GM12878 (cell line): ENCODE data around the gene TRIM13. TPM values are rescaled to one million over a fixed set of nuclear protein-coding genes. Genes with fewer than 3 reads are reported as not detected.

ENCODE experiments used
- ASH2L ChIP-seq: fragments of 300-600, 200-600 bp; sonication (generic); IDR thresholded peaks from 2 replicates; pipeline ENCODE4 v1.6.1; 2017; ENCODE audit warnings: low read depth, mild to moderate bottlenecking, borderline replicate concordance
- CBFB ChIP-seq: IDR thresholded peaks from 2 replicates; pipeline ENCODE4 v1.6.1; 2016; ENCODE audit warnings: antibody characterized with exemption, low read depth
- E2F4 ChIP-seq: IDR thresholded peaks from 2 replicates; pipeline ENCODE4 v1.6.1; 2012; ENCODE audit warnings: low read depth, low read length, improper control_type of control experiment
- EP300 ChIP-seq, 2 experiments: fragments of 150-350 bp in 1 of 2; IDR thresholded peaks; 2 replicates each; pipeline ENCODE4 v1.6.1; 2011 to 2012; ENCODE audit warnings: low read depth in 2 of 2, low read length in 2 of 2, borderline replicate concordance in 1 of 2, improper control_type of control experiment in 1 of 2, inconsistent platforms in 1 of 2; ENCODE audit not compliant: control insufficient read depth in 1 of 2
- FOXM1 ChIP-seq: IDR thresholded peaks from 2 replicates; pipeline ENCODE4 v1.6.1; 2012; ENCODE audit warnings: low read depth, mild to moderate bottlenecking, inconsistent platforms, low read length, moderate library complexity
- GATAD2B ChIP-seq: fragments of 450-650 bp; conservative IDR thresholded peaks from 2 replicates; pipeline ENCODE4 v1.6.1; 2017; ENCODE audit warnings: low read depth, mild to moderate bottlenecking, moderate library complexity
- JUND ChIP-seq: IDR thresholded peaks from 2 replicates; pipeline ENCODE4 v1.6.1; 2012; ENCODE audit warnings: low read depth, mild to moderate bottlenecking, low read length, improper control_type of control experiment, moderate library complexity
- KAT2A ChIP-seq: conservative IDR thresholded peaks from 2 replicates; pipeline ENCODE4 v1.6.1; 2011; ENCODE audit warnings: low read depth, low read length; ENCODE audit not compliant: control insufficient read depth
- MYB ChIP-seq: fragments of 150-350 bp; IDR thresholded peaks from 2 replicates; pipeline ENCODE4 v1.6.1; 2014; ENCODE audit warnings: mild to moderate bottlenecking, low read depth, low read length, borderline replicate concordance
- RAD51 ChIP-seq: fragments of 450-650 bp; IDR thresholded peaks from 2 replicates; pipeline ENCODE4 v1.6.1; 2016; ENCODE audit warnings: moderate library complexity, mild to moderate bottlenecking, inconsistent platforms
- TBL1XR1 ChIP-seq: IDR thresholded peaks from 2 replicates; pipeline ENCODE4 v1.6.1; 2012; ENCODE audit warnings: low read depth, low read length, improper control_type of control experiment
- TCF7 ChIP-seq: IDR thresholded peaks from 2 replicates; pipeline ENCODE4 v1.6.1; 2014; ENCODE audit warnings: antibody characterized with exemption, borderline replicate concordance
- WRNIP1 ChIP-seq: IDR thresholded peaks from 2 replicates; pipeline ENCODE4 v1.6.1; 2011; ENCODE audit warnings: low read depth, low read length, improper control_type of control experiment, borderline replicate concordance
- polyA plus RNA-seq, 11 experiments: library from polyadenylated mRNA; depleted of rRNA in 4 of 11; unstranded in 6 of 11; stranded (reverse) in 5 of 11; fragments of >200 nt; fragmentation: Nextera tagmentation in 4 of 11; fragmentation: Illumina TruSeq in 1 of 11; extraction: Ambion mirVana in 4 of 11; extraction: Trizol in 1 of 11; gene quantifications; 1 replicate in 1 of 11; 2 replicates in 10 of 11; pipeline versions ENCODE4 v1.2.1 to v1.2.3, GENCODE V29; 2011 to 2016; ENCODE audit warnings: inconsistent platforms in 2 of 11, missing spikeins in 2 of 11, low read depth in 1 of 11
- total RNA-seq, 4 experiments: library from RNA; depleted of rRNA in 3 of 4; stranded (reverse); fragments of >200 nt in 3 of 4; fragmentation: Illumina TruSeq in 1 of 4; extraction: Trizol in 1 of 4; gene quantifications; 2 replicates each; pipeline versions ENCODE4 v1.2.1 to v1.2.3, GENCODE V29; 2013 to 2021
- TF ChIP-seq, protein P1 (sequence below): fragments of 450-650 bp; IDR thresholded peaks from 2 replicates; pipeline ENCODE4 v1.6.1; 2018; ENCODE audit warnings: mild to moderate bottlenecking, low read depth, moderate library complexity; ENCODE audit not compliant: partially characterized antibody

Gene TRIM13
- total and polyA plus RNA-seq, 10 of the 15 experiments (the other 5 are each of a cell fraction or from before 2014, with no cell fraction given) = 15.4 to 33.8 (median 21.0) TPM

DNA sequence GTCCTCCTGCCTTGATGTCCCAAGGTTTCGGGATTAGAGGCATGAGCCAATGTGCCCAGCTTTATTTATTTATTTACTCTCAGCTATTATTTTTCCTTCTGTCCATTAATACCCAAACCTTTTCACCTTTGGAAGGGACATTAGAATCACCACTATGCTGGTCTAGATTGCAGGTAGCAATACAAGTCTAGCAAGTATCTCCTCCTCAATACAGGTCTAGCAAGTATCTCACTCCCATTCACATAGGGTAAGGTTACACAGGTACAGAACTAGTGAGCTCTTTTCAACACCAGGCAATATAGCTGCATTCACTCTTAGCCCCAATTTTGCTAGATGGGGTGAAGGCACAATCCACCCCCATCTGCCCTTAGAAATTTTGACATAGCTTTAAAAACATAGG is 43.3 kb upstream of the TRIM13 start (continued):
- TF ChIP-seq FOXM1 = no peak
- no peak for TF ChIP-seq RAD51
- no peak for TF ChIP-seq JUND
- TF ChIP-seq ASH2L = no peak
- no peak for TF ChIP-seq WRNIP1
- TF ChIP-seq EP300 (IDR thresholded peaks at IDR 0.05; ENCODE audit: borderline replicate concordance in 1 of 2, control insufficient read depth in 1 of 2, low read depth in 2 of 2, low read length in 2 of 2) = no peak
- no peak for TF ChIP-seq KAT2A
- TF ChIP-seq E2F4 = no peak
- TF ChIP-seq, protein P1, sequence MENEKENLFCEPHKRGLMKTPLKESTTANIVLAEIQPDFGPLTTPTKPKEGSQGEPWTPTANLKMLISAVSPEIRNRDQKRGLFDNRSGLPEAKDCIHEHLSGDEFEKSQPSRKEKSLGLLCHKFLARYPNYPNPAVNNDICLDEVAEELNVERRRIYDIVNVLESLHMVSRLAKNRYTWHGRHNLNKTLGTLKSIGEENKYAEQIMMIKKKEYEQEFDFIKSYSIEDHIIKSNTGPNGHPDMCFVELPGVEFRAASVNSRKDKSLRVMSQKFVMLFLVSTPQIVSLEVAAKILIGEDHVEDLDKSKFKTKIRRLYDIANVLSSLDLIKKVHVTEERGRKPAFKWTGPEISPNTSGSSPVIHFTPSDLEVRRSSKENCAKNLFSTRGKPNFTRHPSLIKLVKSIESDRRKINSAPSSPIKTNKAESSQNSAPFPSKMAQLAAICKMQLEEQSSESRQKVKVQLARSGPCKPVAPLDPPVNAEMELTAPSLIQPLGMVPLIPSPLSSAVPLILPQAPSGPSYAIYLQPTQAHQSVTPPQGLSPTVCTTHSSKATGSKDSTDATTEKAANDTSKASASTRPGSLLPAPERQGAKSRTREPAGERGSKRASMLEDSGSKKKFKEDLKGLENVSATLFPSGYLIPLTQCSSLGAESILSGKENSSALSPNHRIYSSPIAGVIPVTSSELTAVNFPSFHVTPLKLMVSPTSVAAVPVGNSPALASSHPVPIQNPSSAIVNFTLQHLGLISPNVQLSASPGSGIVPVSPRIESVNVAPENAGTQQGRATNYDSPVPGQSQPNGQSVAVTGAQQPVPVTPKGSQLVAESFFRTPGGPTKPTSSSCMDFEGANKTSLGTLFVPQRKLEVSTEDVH = no peak
- no peak for TF ChIP-seq TCF7
- no peak for TF ChIP-seq CBFB
- TF ChIP-seq MYB = no peak
- TF ChIP-seq GATAD2B = no peak
- TF ChIP-seq TBL1XR1 = no peak
